ENCODE measurements around the gene PKP3. TPM values are rescaled to one million over a fixed set of nuclear protein-coding genes. Genes with fewer than 3 reads are reported as not detected.

The PKP3 gene
- total and polyA plus RNA-seq, 9 of the 15 experiments (the other 6 are each of a cell fraction or from before 2014, with no cell fraction given) = 0.11 to 110 (median 30.7) TPM

GRCh38 chr11:440065-441042 lies 46.3 kb downstream of the PKP3 start (continued):
- TF ChIP-seq ESRRA (IDR thresholded peaks at IDR 0.05; ENCODE audit: borderline replicate concordance, low read depth) (no peak), SMC3 (conservative IDR thresholded peaks at IDR 0.05; ENCODE audit: insufficient read depth, low read depth, low read length) (peak; percentile 62; the same call in 1 of the 2 replicates), ZFP30 (CRISPR knock-in tag; IDR thresholded peaks at IDR 0.05; ENCODE audit: borderline replicate concordance) (no peak), SIN3B (IDR thresholded peaks at IDR 0.05; ENCODE audit: low read depth) (no peak), MEIS2 (IDR thresholded peaks at IDR 0.05; ENCODE audit: partially characterized antibody) (no peak), ZZZ3 (IDR thresholded peaks at IDR 0.05) (no peak), MAZ (CRISPR knock-in tag; conservative IDR thresholded peaks at IDR 0.05 in 1 of 2, IDR thresholded peaks at IDR 0.05 in 1 of 2) (no peak), TRIM25 (IDR thresholded peaks at IDR 0.05; ENCODE audit: borderline replicate concordance) (peak; percentile 90; the same call in 1 of the 2 replicates), PCBP2 (IDR thresholded peaks at IDR 0.05; ENCODE audit: low read depth, low read length, poor library complexity, severe bottlenecking) (no peak), MTA2 (IDR thresholded peaks at IDR 0.05; ENCODE audit: low read depth) (no peak), STAT5B (CRISPR knock-in tag; IDR thresholded peaks at IDR 0.05) (no peak), KDM1A (IDR thresholded peaks at IDR 0.05) (peak in 1 of 2 experiments; percentile 59; a peak in 2 of 4 replicates), SNAPC5 (CRISPR knock-in tag; IDR thresholded peaks at IDR 0.05) (no peak), MTA1 (IDR thresholded peaks at IDR 0.05; ENCODE audit: borderline replicate concordance) (no peak), ZNF347 (CRISPR knock-in tag; IDR thresholded peaks at IDR 0.05; ENCODE audit: low read depth) (no peak), RAD21 (CRISPR knock-in tag; conservative IDR thresholded peaks at IDR 0.05 in 1 of 2, IDR thresholded peaks at IDR 0.05 in 1 of 2) (peak; percentile 44 to 74; a peak in 3 of 4 replicates), SMAD4 (CRISPR knock-in tag; conservative IDR thresholded peaks at IDR 0.05) (0 out of 2 replicates have a peak, but pooled peaks have one; percentile 19), NCOA1 (IDR thresholded peaks at IDR 0.05; ENCODE audit: low read depth) (no peak), ZNF589 (CRISPR knock-in tag; IDR thresholded peaks at IDR 0.05; ENCODE audit: low read depth) (no peak), THRA (IDR thresholded peaks at IDR 0.05) (no peak)
- TF ChIP-seq, protein P1, sequence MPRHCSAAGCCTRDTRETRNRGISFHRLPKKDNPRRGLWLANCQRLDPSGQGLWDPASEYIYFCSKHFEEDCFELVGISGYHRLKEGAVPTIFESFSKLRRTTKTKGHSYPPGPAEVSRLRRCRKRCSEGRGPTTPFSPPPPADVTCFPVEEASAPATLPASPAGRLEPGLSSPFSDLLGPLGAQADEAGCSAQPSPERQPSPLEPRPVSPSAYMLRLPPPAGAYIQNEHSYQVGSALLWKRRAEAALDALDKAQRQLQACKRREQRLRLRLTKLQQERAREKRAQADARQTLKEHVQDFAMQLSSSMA (CRISPR knock-in tag; IDR thresholded peaks at IDR 0.05) = no peak
- TF ChIP-seq, protein P2, sequence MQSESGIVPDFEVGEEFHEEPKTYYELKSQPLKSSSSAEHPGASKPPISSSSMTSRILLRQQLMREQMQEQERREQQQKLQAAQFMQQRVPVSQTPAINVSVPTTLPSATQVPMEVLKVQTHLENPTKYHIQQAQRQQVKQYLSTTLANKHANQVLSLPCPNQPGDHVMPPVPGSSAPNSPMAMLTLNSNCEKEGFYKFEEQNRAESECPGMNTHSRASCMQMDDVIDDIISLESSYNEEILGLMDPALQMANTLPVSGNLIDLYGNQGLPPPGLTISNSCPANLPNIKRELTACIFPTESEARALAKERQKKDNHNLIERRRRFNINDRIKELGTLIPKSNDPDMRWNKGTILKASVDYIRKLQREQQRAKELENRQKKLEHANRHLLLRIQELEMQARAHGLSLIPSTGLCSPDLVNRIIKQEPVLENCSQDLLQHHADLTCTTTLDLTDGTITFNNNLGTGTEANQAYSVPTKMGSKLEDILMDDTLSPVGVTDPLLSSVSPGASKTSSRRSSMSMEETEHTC (IDR thresholded peaks at IDR 0.05) = no peak

All from K562 (cell line).